ENCODE measurements around the gene U2SURP. TPM values are rescaled to one million over a fixed set of nuclear protein-coding genes. Genes with fewer than 3 reads are reported as not detected.

The U2SURP gene
- total RNA-seq, 4 donors from 2014 or later = 59.5 to 106 (median 73.9) TPM

DNA sequence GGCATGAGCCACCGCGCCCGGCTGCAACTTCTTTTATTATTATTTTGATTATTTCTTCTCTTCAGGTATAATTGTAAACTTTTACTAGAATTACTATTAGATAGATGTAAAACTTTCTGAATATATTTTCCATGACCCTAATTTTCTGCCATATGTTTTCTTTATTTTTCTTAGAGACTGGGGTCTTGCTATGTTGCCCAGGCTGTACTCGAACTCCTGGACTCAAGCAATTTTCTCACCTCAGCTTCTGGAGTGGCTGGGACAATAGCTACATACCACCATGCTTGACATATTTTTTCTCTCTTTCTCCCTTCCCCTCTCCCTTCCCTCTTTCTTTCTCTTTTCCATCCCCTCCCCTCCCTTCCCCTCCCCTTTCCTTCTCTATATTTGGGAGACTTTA is 88.6 kb downstream of the U2SURP start:
- DNase-seq (ENCODE audit: low spot score) (no peak), ATAC-seq (ENCODE audit: low FRiP score) (no peak)

DNA sequence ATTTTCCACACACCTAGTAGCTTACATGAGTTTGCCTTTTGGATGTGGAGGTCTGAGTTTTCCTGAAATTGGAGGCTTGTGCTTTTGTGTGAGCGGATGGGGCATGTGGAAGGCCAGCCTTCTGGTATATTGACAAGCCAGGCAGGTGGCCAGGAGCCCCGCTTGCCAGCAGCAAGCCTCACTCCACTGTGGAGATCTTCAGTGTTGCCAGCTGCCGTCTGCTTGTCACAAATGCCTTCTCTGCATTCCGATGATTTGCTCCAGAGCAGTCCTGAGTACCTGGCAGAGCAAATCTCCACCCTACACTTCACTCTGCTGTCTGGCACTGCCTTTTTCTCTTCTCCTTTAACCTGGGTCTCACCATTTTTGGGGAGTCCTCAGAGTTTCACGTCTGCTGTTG is 89.1 kb downstream of the U2SURP start:
- DNase-seq (ENCODE audit: low spot score) (no peak), ATAC-seq (ENCODE audit: low FRiP score) (no peak)
- TF ChIP-seq, protein P1, sequence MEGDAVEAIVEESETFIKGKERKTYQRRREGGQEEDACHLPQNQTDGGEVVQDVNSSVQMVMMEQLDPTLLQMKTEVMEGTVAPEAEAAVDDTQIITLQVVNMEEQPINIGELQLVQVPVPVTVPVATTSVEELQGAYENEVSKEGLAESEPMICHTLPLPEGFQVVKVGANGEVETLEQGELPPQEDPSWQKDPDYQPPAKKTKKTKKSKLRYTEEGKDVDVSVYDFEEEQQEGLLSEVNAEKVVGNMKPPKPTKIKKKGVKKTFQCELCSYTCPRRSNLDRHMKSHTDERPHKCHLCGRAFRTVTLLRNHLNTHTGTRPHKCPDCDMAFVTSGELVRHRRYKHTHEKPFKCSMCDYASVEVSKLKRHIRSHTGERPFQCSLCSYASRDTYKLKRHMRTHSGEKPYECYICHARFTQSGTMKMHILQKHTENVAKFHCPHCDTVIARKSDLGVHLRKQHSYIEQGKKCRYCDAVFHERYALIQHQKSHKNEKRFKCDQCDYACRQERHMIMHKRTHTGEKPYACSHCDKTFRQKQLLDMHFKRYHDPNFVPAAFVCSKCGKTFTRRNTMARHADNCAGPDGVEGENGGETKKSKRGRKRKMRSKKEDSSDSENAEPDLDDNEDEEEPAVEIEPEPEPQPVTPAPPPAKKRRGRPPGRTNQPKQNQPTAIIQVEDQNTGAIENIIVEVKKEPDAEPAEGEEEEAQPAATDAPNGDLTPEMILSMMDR (IDR thresholded peaks at IDR 0.05) = no peak

More for the DNA sequence above, 88.6 kb downstream of the U2SURP start:
- TF ChIP-seq, protein P1 (IDR thresholded peaks at IDR 0.05) = no peak

DNA sequence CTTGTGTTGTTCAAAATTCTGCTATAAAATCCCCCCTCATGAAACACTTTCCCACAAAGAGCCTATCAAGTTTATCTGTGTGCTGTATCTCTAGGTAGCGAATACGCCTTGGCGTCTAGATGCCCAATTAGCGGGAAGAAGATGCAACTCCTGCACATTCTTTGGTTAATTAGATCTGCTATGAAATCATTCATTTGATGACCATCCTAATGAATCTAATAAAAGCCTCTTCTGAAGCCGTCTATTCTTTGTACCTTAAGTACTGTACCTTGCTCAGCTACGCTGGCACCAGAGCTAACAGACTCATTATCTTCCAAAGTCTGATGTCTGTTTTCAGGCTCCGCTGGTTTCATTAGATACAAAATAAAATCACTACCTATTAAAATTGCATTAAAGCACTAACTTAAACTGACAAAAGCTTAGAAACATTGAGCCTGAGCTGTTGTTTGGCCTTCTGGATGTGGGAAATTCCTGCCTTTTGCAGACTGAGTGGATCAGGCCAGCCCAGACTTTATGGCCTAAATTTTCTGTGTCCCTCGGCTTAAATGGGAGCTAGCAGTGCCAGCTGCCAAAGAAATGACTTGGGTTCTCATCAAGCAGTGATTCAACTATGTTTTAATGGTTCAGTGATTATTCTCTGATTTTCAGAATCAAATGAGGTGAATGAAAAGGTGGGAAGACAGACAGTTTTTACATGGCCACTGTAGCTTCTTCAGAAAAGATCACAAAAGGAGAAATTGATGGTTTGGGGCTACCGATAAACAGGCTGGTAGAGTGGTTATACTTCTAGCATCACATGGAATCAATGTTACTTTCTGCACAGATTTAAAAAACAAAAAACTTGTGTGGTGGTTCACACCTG is 89.8 kb downstream of the U2SURP start:
- TF ChIP-seq, protein P1 (IDR thresholded peaks at IDR 0.05) = no peak
- no peak for DNase-seq (ENCODE audit: low spot score)
- no peak for ATAC-seq (ENCODE audit: low FRiP score)

DNA sequence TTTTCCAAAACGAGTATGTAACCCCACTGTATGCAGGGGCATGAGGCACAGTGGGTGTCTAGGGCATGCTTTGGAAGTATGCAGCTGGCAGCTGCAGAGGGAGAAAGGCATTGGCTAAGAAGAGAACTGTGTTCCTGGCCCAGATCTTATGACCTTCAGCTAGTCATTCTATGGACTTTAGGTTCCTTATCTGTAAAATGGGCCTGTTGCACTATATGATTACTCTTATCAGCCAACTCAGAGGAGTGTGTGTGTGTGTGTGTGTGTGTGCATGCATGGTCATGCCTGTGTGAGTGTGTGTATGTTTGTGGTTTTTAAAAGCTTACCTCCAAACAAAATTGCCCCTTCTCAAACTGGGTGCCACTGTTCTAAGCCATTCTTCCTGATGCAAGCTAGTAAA is 90.8 kb downstream of the U2SURP start:
- DNase-seq (ENCODE audit: low spot score) = no peak
- ATAC-seq (ENCODE audit: low FRiP score) = no peak
- TF ChIP-seq, protein P1 (IDR thresholded peaks at IDR 0.05) = no peak

DNA sequence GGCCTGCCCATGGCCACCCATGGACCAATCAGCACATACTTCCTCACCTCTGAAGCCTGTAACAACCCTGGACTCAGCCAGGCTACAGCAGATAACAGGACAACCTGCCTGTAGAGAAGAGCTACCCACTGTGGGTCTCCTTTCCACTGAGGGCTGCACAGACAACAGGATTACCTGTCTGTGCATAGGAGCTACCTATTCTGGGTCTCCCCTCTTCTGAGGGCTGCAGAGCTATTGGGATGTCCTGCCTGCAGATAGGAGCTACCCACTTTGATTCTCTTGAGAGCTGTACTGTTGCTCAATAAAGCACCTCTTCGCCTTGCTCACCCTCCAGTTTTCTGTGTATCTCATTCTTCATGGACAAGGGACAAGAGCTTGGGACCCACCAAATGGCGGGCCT is 94.4 kb downstream of the U2SURP start:
- ATAC-seq (ENCODE audit: low FRiP score) (no peak), DNase-seq (ENCODE audit: low spot score) (no peak)
- TF ChIP-seq, protein P1 (IDR thresholded peaks at IDR 0.05) = no peak

DNA sequence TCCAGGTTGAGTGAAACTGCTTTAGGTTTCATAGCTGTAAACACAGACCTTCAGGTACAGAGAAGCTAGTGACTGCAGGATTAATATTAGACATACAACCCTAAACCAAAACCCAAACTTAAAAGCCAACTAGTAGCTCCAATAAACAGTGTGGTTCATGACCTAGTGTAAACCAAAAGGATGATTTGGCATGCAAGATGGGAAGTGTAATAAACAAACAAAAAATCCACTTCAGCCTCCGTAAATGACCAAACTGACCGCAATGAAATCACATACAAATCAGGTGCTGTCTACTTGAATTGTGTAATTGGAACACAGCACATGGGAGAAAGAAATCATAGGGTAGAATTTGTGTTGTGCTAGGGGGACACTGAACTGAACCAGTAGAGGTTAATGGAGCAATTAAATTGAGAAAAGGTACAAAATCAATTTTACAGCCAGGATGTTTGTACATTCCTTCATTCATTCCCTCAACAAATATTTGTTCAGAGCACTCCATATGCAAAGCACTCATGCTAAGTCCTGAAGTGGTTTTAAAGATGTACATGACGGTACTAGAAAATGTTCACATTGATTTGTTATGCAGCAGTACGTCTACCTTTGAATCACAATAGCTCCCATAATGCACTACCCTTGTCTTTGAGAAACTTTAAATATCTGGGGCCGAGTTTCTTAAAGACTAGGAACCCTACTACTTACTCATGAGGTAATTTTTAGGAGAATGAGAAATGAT is 96.8 kb downstream of the U2SURP start:
- DNase-seq (ENCODE audit: low spot score) (no peak), ATAC-seq (ENCODE audit: low FRiP score) (no peak)
- TF ChIP-seq, protein P1 (IDR thresholded peaks at IDR 0.05) = no peak

Measured in omental fat pad (tissue), 4 donors.